ENCODE data around the gene SYTL3.
A peak's percentile ranks its signal among the peaks of the same experiment; 100 is the strongest.
"Not testable (repeated sequence)": the region's sequence is repeated elsewhere in the genome, so short reads cannot be mapped to it uniquely, and the experiment has no call there.

SYTL3 gene

DNA sequence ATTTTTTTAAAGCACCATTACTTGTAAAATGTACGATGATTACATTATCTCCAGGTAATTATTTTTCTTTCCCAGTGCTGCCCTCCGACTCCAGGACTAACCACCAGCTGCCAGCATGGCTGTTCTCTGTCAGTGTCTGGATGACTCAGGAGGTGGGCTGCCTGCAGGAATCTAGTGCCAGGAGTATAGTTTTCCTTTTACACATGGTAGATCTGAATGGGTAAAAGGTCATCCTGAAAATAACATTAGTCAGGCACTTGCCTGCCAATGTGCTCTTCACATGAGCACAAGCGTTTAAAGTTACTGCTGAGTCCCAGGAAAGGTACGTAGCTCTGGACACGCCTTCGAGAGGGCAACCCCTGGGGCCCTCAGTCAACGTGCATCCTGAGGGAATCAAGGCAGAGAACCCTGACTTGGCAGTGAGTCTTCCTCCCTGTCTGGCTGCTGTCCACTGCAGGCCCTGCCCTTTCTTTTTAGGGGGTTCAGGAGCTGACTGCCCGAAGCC lies 7.7 kb upstream of the SYTL3 start:
- DNase-seq, result peak; percentile 49

DNA sequence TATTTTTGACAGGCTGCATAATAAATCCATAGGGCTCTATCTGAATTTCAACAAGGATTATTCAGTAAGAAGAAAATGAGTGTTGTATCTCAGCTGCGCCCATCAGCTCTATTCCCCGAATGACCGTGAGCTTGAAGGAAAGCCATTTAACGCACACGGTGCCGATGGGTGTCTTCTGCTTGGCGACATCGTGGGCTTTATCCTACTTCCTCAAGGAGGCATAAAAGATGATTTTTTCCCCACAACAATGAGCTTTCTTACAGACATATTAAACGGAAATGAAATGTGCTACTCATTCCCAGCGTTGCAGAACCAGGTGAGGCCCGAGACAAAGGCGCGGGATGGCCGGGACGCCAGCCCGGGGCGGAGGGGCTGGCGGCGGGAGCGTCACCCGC lies 6.0 kb upstream of the SYTL3 start:
- DNase-seq, result no peak

DNA sequence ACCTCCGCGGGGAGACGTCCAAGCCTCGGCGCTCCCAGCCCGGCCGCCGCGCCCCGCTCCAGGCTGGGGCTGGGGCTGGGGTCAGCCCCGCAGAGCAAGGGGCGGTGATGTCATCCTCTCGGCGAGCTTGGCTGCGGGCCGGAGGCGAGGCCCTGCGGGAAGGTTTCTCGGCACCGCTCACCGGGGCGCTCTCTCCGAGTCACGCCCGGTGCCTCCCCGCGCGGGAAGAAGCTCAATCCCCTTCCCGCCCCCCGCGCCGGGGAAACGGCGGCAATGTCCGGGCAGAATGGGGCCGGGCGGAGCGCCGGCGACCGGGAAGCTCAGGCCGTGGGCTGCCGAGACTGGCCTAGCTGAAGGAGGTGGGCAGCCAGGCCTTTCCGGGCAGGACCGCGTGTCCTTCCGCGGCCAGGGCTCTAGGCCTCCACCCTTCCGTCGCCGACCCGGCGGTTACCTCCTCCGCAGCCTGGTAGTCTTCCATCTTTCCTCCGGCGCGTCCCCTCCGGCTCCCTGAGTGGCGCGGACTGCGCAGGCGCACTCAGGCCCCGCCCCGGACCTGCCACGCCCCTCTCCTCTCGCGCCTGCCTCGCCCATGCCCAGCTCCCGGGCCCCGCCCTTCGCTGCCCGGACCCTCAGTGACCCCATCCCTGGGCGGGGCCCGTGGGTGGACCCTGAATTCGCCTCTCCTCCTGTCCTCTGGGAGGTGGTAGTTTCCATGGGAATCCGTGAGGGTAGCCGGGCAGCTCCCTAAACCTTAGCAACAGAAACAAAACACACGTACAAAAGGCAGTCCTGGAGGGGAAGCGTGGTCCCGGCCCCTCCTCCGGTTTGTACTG lies 5.4 kb upstream of the SYTL3 start, which contains the start of gene DYNLT1:
Gene DYNLT1, minus strand, starts transcription at position 513 of the 833 bp plus-strand sequence. Its CDS starts 35 bp downstream, at position 478.
- peak; percentile 63 for DNase-seq

DNA sequence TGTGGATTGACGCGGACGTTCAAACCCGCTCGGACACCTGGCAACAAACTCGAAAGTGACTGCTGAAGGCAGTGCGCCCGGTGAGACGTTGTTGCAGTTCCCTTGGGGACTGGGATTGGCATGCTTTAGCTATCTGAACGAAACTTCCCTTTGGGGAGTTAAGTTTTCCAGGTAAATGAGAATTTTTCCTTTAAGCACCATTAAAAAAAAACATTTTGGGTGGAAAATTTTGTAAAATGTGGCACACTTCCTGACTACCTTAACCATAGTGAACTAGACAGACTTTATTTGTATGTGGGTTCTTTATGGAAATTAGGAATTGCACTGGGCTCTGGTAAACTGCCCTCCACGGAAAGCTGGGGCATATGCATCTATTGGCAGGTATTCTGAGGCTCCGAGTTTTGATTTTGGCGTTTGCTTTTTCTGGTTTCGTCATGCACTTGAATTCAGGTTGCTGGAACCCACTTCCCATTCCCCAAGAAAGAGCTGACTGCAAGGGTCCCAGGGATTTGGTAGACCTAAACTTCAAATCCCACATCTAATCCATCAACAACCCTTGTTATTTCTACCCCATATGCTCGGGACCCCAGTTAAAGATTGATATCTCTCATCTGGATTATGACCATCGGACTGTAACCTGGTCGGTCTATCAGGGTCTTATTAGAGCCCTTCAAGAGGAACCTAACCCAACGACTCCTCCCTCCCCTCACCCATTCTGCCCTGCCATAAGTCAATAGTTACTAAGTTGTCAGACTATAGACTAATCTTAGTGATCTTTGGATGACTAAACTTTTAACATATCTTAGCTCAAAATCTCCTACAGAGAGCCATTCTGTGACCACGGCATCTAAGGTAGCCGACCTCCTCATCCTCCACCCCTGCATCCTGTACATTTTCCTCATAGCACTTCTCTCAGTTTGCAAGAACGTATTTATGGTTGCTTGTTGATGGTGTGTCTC lies 4.5 kb upstream of the SYTL3 start:
- no peak for DNase-seq

DNA sequence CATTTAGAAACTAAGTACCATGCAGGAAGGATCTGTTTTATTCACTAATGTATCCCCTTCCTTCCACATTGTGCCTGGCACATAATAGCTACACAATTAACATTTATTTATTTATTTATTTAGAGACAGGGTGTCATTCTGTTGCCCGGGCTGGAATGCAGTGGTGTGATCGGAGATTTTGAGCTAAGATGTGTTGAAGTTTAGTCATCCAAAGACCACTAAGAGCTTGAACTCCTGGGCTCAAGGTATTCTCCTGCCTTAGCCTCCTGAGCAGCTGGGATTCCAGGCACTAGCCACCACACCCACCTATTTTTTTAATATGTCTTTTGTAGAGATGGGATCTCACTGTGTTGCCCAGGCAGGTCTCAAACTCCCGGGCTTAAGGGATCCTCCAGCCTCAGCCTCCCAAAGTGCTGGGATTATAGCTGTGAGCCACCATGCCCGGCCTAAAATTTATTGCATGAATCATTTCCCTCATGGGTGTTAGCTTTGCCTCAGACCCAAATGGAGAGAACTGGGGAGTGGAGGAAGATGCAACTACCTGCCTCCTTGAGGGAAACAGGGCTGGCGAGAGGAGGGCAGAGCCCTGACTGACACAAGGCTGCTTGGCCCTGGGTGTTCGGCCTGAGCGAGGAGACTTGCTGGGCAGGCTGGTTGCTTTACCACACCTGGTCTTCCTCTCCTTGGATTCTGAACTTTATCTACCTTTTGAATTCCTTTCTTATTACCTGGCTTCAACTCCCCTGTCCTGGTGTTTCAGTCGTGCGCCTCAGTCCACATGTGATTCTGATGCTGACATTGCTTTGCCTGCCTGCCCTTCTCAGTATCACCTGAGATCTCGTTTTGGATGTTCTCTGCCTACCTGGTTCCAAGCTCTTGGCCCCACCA lies 3.6 kb upstream of the SYTL3 start:
- no peak for DNase-seq

DNA sequence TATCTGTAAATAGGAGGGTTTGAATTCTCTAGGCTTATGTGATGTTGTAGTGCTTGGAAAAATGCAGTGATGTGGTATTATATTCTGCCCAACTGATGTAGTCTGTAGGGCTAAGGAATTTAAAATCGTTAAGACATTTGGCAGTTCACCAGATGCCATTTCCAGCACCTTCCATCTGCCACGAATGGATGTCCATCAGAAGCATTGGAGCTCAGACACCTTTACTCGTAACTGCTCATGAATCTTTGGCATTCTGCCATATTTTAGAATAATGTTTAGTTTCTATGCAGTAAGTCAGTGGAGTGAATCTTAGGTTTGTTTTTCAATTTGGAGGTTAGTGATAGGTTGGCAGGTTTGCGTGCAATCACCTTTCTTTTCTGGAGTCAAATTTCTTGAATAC lies 2.4 kb upstream of the SYTL3 start:
- DNase-seq, result no peak

DNA sequence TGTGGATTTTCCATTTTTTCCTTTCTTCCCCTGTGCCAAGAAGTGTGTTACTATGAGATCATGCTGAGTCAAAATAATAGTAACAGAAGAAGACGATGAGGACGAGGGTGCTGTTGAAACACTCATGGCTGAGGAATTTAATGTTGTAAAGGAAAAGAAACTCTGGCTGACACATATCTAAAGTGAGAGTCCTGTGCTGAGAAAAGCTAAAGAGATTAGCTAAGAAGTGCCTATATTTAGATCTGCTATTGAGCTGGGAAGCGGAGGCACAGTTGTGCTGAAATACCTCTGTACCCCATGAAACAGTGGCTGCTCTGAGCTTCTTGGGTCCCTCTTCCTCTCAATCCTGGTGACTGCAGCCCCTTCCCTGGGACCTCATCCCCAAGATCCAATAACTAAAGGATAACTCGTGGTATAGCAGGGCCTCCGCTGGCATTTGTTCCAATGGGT lies 1.1 kb upstream of the SYTL3 start:
- DNase-seq, result peak; percentile 74

DNA sequence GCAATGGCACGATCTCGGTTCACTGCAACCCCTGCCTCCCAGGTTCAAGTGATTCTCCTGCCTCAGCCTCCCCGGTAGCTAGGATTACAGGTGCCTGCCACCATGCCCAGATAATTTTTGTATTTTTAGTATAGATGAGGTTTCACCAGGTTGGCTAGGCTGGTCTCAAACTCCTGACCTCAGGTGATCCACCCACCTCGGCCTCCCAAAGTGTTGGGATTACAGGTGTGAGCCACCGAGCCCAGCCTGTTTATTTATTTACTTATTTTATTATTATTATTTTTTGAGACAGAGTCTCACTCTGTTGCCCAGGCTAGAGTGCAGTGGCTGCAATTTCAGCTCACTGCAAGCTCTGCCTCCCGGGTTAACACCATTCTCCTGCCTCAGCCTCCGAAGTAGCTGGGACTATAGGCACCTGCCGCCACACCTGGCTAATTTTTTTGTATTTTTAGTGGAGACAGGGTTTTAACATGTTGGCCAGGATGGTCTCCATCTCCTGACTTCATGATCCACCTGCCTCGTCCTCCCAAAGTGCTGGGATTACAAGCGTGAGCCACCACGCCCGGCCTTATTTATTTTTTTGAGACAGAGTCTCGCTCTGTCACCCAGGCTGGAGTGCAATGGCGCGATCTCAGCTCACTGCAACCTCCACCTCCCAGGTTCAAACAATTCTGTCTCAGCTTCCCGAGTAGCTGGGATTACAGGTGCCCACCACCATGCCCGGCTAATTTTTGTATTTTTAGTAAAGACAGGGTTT lies 2.3 kb downstream of the SYTL3 start:
- DNase-seq, result not testable (repeated sequence)

DNA sequence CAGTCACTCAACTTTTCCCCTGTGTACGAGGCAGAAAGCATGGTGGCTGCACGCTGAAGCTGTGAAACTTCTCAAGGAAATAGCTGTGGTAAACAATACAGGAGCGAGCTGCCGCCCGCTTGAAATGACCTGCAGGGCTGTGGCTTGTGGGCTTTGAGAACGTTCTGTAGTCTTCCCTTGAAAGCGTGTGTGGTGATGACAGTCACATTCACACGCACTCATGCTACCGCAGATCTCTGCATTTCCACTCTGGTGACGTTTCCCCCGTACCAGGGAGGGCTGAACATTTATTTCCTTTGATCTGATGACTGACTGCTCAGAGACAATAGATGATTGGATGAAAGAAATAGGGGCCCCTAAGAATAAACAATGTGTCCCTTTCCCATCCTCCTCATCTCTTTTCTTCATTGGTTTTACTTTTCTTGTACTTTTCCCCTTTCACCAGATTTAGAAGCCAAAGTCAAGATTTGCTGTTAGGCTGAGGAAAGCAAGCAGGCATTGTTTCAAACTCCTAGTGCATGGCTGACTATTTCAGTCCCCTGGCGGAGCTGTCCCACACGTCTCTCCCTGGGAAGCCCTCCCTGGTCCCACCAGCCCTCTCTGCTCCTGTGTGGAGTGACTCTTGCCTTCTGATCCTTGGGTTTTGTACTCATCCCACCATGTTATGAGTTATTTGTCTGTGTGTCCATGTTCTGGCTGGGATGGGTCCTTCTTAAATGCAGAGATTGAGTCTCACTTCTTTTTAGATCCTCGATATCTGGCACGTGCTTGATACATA lies 3.9 kb downstream of the SYTL3 start:
- no peak for DNase-seq

DNA sequence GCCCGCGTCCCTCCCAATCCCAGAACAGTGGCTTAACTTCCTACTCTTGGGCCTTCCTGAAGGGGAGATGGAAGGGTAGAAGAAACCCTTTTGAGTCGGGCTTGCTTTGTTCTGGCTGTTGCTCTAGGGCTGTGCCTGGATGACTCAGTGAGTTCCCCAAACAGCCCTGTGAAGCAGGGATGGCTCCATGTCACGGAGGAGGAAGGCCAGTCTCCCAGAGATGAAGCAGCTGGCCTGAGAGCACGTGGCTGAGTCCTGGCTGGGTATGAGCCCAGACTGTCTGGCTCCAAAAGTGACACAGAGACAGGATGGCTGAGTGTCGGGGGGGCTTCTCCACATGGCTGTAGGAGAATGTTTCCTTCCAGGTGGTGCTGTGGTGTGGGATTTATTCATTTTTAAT lies 4.6 kb downstream of the SYTL3 start:
- DNase-seq, result peak; percentile 41

DNA sequence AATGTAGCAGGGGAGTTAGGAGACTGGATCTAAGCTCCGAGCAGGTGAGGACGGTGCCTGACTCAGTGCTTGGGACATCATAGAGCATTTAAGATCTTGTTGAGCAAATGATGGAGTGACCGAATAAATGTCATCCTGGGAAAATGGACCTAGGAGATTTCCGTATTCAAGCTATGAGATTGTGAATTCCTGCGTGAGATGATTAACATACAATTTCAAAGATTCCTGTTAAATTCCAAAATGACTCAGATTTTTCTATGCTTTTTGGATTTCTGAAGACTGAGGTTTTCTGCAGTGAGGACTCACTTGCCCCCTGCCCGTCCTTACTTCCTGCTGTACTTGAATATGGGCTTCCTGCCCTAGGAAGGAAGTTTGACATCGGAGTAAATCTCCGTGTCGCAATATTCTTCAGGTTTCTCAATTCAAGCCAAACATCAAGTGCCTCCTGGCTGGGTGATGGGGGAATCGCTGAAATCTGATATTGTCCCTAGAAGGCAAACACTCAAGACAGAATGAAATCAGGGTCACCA lies 5.2 kb downstream of the SYTL3 start:
- DNase-seq, result no peak

DNA sequence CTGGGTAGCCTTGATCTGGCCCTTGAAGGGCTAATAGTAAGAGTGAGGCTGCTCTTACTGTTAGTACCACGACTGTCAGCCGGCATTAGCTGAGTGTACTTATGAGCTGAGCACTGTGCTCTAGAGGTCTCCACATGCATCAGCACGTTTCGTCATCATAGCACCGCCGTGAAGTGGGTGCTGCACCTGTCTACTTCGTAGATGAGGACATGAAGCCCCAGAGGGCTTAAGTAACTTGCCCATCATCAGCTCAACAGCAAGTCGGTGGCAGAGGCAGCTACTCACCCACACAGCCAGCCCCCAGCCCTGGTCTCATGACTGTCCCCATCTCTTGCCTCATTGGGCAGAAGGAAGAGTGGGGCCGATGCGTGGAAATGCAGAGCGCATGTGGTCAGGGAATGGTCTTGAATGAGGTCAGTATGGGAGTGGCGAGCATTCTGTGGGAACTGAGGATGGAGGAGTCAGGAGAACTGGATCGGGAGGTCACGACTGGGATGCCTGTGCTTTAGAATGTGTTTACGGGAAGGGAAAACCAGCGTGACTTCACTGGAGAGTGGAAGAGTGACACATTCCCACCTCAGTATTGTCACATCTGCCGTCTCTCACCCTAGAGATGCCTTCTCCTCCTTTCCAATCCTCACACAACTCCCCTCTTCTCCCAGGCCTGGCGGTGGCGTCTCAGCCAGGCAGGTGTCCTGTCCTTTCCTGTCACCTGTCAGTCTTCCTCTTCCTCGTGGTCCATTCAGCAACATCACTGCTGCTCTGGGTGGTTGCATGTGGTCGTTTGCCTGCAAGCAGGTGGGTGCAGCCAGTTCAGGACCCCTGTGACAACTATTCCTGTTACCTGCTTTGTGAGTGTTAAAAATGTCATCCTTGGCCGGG lies 6.0 kb downstream of the SYTL3 start:
- DNase-seq, result no peak

DNA sequence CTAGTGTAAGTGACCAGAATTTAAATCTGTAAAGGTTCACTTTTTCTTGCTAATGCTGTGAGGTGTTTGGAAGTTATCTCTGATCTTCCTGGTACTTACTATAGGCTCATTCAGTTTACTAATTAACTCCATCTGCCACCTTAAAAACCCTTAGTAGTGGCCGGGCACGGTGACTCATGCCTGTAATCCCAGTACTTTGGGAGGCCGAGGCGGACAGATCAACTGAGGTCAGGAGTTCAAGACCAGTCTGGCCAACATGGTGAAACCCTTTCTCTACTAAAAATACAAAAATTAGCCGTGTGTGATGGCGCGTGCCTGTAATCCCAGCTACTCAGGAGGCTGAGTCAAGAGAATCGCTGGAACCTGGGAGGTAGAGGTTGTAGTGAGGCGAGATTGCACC lies 7.1 kb downstream of the SYTL3 start:
- not testable (repeated sequence) for DNase-seq

DNA sequence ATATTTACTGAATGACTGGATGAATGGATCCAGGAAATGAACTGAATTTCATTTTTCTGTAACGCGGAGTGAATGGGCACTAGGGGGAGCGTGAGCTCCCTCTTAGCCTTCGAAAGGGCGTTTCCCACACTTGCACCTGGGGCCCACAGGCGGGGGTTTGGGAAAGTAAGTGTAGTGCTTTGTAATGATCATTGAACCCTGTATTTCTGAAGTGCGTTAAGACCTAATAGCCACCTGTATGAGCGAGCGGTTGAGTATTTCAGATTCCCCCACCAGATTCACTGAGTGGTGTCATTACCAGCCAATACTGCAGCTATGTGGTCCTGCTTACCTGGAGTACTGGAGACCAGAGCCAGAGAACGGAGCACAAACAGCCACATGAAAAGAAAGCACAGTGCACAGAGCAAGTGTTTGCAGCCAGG lies 10.5 kb downstream of the SYTL3 start:
- DNase-seq, result no peak

DNA sequence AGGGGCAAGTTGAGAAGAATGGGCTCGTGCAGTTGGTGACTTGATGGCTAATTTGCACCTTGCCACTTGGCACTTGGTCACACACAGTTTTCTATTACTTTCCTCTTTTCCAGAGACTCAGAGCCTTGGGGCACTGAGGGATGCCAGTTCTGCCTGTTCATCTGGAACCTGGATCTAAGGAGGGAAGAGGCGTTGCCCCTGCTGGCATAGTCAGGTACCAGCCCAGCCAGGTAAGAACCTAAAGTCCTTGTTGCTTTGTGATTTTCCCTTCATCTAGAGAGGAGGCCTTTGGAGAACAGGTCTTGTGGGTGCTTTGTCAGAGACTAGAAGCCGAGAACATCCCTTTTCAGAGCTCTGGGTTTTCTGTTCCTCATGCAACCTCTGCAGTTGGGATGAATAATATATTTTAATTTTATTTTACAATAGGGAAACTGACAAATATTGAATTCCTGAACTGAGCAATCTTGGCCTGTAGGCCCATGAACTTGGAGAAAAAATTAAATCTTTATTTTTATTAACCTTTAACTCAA lies 11.4 kb downstream of the SYTL3 start:
- no peak for DNase-seq

DNA sequence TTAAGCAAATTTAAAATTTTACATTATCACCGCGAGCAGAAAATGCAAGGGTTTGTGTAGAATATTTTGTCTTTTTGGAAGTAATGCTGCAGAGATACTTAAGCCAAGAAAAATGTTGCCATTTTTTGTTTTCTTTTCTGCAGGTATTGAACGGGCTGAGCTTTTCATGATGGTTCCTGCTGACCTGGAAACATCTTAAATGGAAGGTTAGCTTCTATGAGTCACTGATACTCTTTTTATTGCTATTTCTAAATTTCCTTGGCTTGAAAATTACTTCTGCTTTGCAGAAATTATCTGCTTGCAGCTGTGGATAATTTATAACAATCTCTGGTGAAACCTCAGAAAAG lies 12.7 kb downstream of the SYTL3 start:
- DNase-seq, result no peak

DNA sequence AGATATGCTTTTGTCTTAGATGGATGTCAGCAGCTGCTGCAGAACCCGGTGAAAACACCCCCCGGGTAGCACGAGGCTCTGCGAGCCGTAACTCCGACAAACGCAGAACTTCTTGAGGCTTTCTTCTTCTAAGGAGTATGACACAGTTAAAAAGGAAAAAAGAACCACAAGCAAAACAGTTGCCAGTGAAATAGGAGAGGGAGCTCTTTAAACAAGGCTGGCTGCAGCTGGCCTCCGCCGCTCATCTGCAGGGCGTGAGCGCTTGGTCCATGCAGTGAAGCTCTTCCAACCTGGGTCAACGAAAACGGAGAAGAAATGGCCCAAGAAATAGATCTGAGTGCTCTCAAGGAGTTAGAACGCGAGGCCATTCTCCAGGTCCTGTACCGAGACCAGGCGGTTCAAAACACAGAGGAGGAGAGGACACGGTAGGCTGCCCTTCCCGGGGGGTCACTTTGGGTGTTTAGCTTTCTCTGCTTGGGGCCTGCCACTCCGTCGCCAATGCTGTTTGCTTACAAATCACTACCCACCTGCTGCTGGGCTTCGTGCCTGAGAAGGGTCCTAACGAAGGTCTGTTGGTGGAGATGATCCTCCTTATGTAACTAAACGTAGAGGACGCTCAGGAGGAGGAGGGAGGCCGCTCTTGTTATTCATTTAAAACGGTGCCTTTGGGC lies 13.2 kb downstream of the SYTL3 start:
- no peak for DNase-seq

DNA sequence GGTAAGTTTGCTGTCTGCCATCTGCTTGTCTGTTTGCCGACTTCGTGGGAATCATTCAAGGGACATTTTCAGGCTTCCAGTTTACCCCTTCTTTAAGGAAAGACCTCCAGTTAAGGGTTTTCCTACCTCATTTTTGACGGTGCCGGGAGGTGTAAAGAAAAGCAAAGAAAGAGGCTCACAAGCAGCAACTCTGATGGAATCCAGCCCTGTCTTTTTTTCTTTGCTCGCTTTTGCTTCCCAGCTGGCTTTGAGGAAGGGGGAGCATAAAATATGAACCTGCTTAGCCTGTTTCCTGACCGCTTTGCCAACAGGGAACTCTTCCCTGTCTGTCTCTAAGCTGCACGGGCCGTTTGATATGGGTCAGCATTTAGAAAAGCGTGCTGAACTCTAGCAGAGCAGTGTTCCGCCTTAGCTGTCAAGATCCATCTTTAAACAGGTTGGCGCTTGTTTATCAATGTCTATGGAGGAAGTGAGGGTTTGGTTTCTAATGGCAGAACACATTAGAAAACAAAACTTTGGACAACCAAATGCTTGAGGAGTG lies 13.8 kb downstream of the SYTL3 start:
- no peak for DNase-seq
